K562 (cell line): ENCODE data around the gene MACROD2. TPM values are rescaled to one million over a fixed set of nuclear protein-coding genes. Genes with fewer than 3 reads are reported as not detected.

ENCODE experiments used
- CHD2 ChIP-seq: IDR thresholded peaks from 2 replicates; pipeline ENCODE4 v1.6.1; 2011; ENCODE audit warnings: low read depth, low read length
- FOXO4 ChIP-seq: fragments of 450-650 bp; formaldehyde crosslinking; IDR thresholded peaks from 2 replicates; pipeline ENCODE4 v1.4.0; 2020; ENCODE audit warnings: mild to moderate bottlenecking, moderate library complexity
- GTF2E2 ChIP-seq: fragments of 200-800 bp; sonication (Bioruptor generic); IDR thresholded peaks from 2 replicates; pipeline ENCODE4 v1.6.1; 2016; ENCODE audit warnings: missing genetic modification characterization, missing compliant biosample characterization
- MEF2D ChIP-seq: conservative IDR thresholded peaks from 2 replicates; pipeline ENCODE4 v1.6.1; 2016; ENCODE audit warnings: low read depth, missing genetic modification characterization, missing compliant biosample characterization
- MLX ChIP-seq, 2 experiments: fragments of 450-650 bp in 1 of 2; sonication (generic) in 1 of 2; formaldehyde crosslinking; conservative IDR thresholded peaks; 2 replicates each; pipeline versions ENCODE4 v1.4.0 to v1.8.1; 2020 to 2022; ENCODE audit warnings: mild to moderate bottlenecking in 1 of 2, missing genetic modification reagents in 1 of 2
- SREBF1 ChIP-seq: fragments of 150-350 bp; IDR thresholded peaks from 2 replicates; pipeline ENCODE4 v1.6.1; 2014; ENCODE audit warnings: antibody characterized with exemption, low read depth, low read length, borderline replicate concordance
- SRF ChIP-seq, 2 experiments: fragments of 250-450, 450-650 bp in 1 of 2; sonication (Bioruptor Pico) in 1 of 2; sonication (generic) in 1 of 2; formaldehyde crosslinking; IDR thresholded peaks; 2 replicates each; pipeline versions ENCODE4 v1.5.0 to v1.5.1; 2020 to 2022; ENCODE audit warnings: mild to moderate bottlenecking in 1 of 2, missing genetic modification reagents in 1 of 2
- TCFL5 ChIP-seq: fragments of 250-450 bp; sonication (Bioruptor Pico); conservative IDR thresholded peaks from 2 replicates; pipeline ENCODE4 v1.6.1; 2021; ENCODE audit warnings: mild to moderate bottlenecking, moderate library complexity, matching md5 sums
- TEAD2 ChIP-seq: fragments of 450-650 bp; IDR thresholded peaks from 2 replicates; pipeline ENCODE4 v1.6.1; 2016; ENCODE audit warnings: missing genetic modification characterization, control low read depth, missing compliant biosample characterization
- ZNF175 ChIP-seq: fragments of 200-800 bp; sonication (Bioruptor generic); IDR thresholded peaks from 2 replicates; pipeline ENCODE4 v1.6.1; 2016; ENCODE audit warnings: low read depth, mild to moderate bottlenecking, missing genetic modification characterization, missing compliant biosample characterization
- polyA plus RNA-seq, 8 experiments: library from polyadenylated mRNA; depleted of rRNA in 4 of 8; stranded (reverse) in 5 of 8; unstranded in 3 of 8; fragments of >200 nt; fragmentation: Nextera tagmentation in 2 of 8; fragmentation: Illumina TruSeq in 1 of 8; extraction: Ambion mirVana in 2 of 8; extraction: Trizol in 1 of 8; gene quantifications; 2 replicates each; pipeline versions ENCODE4 v1.2.1 to v1.2.3, GENCODE V29; 2011 to 2014; ENCODE audit warnings: inconsistent platforms in 1 of 8, missing spikeins in 1 of 8
- total RNA-seq, 7 experiments: library from RNA; depleted of rRNA in 6 of 7; stranded (reverse); fragments of >200 nt in 6 of 7; fragmentation: Illumina TruSeq in 2 of 7; extraction: Trizol in 2 of 7; gene quantifications; 2 replicates each; pipeline versions ENCODE4 v1.2.1 to v1.2.3, GENCODE V29; 2011 to 2021; ENCODE audit warnings: low replicate concordance in 1 of 7
- TF ChIP-seq, protein P1 (sequence below): sonication (generic); formaldehyde crosslinking; IDR thresholded peaks from 2 replicates; pipeline ENCODE4 v1.8.0; 2022; ENCODE audit warnings: mild to moderate bottlenecking, missing genetic modification reagents

The MACROD2 gene
- total and polyA plus RNA-seq, 9 of the 15 experiments (the other 6 are each of a cell fraction or from before 2014, with no cell fraction given): not detected

GRCh38 chr20:14344746-14345145 is 349.4 kb downstream of the MACROD2 start (continued):
- TF ChIP-seq, protein P1, sequence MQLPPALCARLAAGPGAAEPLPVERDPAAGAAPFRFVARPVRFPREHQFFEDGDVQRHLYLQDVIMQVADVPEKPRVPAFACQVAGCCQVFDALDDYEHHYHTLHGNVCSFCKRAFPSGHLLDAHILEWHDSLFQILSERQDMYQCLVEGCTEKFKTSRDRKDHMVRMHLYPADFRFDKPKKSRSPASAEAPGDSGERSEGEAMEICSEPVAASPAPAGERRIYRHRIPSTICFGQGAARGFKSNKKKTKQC (CRISPR knock-in tag): no peak
- TF ChIP-seq SRF (CRISPR knock-in tag; IDR thresholded peaks at IDR 0.05): no peak
- no peak for TF ChIP-seq MEF2D (tag)
- no peak for TF ChIP-seq FOXO4 (CRISPR knock-in tag)
- no peak for TF ChIP-seq TCFL5
- TF ChIP-seq MLX (CRISPR knock-in tag; conservative IDR thresholded peaks at IDR 0.05): no peak
- TF ChIP-seq GTF2E2 (tag): no peak
- no peak for TF ChIP-seq ZNF175
- no peak for TF ChIP-seq TEAD2 (tag)
- no peak for TF ChIP-seq CHD2
- TF ChIP-seq SREBF1: no peak
